Cardiac fibroblast (primary cell): ENCODE results near the gene NPTN.
"Not testable (repeated sequence)": the region's sequence is repeated elsewhere in the genome, so short reads cannot be mapped to it uniquely, and the experiment has no call there.

Experiments
- DNase-seq, 2 donors: peaks; one replicate each; pipeline versions ENCODE4 v3.0.0 to v3.0.0-alpha.2; 2010; ENCODE audit warnings: low read depth in 2 of 2
- H3K4me3 ChIP-seq, 2 donors: replicated peaks in 1 of 2; 1 replicate in 1 of 2; 2 replicates in 1 of 2; pipeline ENCODE4 v1.5.1; 2011; ENCODE audit warnings: low read depth in 2 of 2, low read length in 2 of 2, mild to moderate bottlenecking in 2 of 2, moderate library complexity in 1 of 2
- CTCF ChIP-seq: IDR thresholded peaks from one replicate; pipeline ENCODE4 v1.5.1; 2011; ENCODE audit warnings: low read depth, mild to moderate bottlenecking, low read length, inconsistent platforms

Gene NPTN

DNA sequence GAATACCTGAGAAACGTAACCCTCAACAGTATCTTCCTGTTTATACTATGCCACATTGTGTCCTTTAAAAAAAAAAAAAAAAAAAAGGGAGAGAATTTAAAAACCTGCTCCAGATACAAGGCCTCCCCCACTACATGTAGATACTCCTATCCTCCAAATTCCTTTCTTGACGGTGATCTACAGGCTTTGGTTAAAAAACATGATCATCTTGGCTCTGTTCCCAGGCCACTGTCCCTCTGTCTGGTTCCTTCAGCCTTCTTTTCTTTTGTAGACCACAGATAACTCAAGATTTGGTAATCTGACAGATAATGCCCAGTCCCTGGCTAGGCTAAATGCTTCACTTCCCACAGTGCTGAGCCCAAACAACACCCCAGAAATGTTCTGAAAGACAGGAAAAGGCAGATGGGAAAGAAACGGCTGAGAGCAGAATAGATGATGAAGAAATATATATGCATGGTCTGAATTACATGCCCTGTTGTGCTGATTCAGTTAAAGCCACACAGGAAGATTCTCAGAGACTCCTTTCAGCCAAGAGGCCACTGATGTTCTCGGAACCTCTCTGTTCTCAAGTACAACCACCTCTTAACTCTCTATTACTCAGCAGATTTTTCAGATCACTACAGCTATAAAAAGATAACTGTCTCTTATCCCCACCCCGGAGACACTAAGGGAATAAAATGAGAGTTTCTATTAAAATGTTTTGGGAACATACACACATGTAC lies 48.3 kb downstream of the NPTN start:
- no peak for TF ChIP-seq CTCF

GRCh38 chr15:73583544-73583943 lies 49.6 kb downstream of the NPTN start:
- DNase-seq: no peak
- H3K4me3 ChIP-seq: no peak overlapping the region
- TF ChIP-seq CTCF: no peak

More for the DNA sequence above, 48.3 kb downstream of the NPTN start:
- no peak overlapping the region for H3K4me3 ChIP-seq
- peak in 1 of 2 donors; percentile 30 for DNase-seq

- no peak overlapping the region for H3K4me3 ChIP-seq
- no peak for DNase-seq
- no peak for TF ChIP-seq CTCF
Measured at GRCh38 chr15:73582851-73583379, 50.3 kb downstream of the NPTN start.

DNA sequence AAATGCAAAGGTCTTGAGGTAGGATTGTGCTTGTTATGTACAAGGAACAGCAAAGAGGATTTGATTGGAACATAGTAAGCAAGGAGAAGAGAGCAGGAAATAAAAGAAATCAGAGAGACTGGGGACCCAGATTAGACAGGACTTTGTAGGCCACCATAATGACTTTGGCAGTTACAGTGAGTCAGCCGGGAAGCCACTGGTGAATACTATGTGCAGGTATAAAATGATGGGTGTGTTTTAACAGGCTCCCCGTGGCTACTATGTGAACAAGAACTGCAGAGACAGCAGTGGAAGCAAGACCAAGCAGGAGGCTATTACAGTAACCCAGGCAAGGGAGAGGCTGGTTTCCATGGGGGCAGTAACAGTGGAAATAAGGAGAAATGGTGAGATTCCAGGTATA lies 55.2 kb downstream of the NPTN start:
- no peak for TF ChIP-seq CTCF
- no peak for DNase-seq
- no peak overlapping the region for H3K4me3 ChIP-seq

DNA sequence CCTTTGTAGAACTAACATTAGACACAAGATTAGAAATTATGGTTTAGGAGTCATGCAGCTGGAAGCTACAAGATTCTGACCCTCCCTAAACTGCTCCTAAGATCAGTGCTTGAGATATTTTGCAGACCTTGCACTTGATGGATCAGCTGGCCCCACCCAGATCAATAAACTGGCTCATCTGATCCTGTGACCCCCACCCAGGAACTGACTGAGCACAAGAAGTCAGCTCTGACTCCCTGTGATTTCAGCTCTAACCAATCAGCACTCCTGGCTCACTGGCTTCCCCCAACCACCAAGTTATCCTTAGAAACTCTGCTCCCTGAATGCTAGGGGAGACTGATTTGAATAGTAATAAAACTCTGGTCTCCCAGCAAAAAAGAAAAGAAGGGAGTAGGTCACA lies 55.6 kb downstream of the NPTN start:
- H3K4me3 ChIP-seq, DNase-seq: not testable (repeated sequence)

DNA sequence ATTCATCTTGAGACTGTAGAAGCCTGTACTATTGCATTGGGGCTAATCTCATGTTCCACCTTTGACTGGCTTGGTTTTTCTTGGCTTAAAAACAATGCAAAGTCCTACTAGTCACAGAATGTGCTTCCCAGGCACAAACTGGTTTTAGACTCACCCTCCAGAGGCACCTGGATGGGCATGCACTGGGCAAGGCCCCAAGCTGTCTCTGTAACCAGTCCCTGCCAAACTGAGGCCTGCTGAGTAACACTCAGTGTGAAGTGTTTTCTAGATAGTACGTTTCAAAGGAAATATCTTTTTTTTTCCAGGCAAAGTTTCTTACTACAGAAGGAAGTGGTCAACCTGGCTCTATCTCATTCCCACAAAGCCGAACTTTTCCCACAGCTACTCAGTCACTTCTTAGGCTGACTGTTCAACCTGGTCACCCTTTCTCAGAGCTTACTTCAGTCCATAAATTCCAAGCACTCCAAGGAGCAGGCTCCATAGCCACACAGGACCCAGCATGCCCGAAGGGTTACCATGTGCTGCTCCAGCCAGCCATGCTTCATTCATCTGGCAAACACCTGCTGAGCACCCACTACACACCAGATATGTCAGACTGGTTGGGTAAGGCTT lies 57.4 kb downstream of the NPTN start:
- DNase-seq: peak; percentile 58 to 61
- no peak for TF ChIP-seq CTCF
- H3K4me3 ChIP-seq: no peak overlapping the region

DNA sequence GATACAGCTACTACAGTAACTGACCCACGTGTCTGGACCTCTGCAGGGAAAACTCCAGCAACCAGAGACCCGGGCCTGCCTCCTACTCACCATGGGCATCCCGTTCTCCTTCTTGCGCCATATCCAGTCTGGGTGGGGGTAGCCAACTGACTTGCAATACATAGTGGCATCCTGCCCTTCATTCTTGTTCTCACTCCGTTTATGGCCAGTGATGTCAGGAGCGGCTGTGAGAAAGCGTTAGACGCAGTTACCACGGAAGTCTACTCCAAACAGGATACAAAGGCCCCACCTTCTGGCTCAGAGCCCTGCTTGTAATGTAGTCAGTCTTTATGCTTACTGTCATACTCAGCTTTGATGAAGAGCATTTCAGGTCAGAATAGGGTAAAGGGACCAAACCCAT lies 59.6 kb downstream of the NPTN start:
- TF ChIP-seq CTCF: no peak
- H3K4me3 ChIP-seq: no peak overlapping the region
- DNase-seq: peak; percentile 98
